Calu3 (cell line): ENCODE measurements around the gene MRPS23. TPM values are rescaled to one million over a fixed set of nuclear protein-coding genes. Genes with fewer than 3 reads are reported as not detected.

Experiments used
- BruUV-seq: library from RNA; stranded (reverse); fragments of 400-500 nt; replicated peaks from 2 replicates; lab custom pipeline; 2021; lab: Mats Ljungman, UMichigan
- CTCF ChIA-PET: fragments of 300-600 bp; sonication (Branson Sonifier 250); formaldehyde crosslinking; loops from one replicate; lab custom pipeline; 2022; ENCODE audit warnings: antibody characterized with exemption; lab: Charles Lee
- DNase-seq: peaks from one replicate; pipeline ENCODE4 v3.0.0; 2022
- H3K27ac Mint-ChIP-seq: one replicate; pipeline ENCODE4 v1.8.0; 2022; ENCODE audit warnings: mixed read lengths; ENCODE audit not compliant: unreplicated experiment
- H3K27me3 Mint-ChIP-seq: one replicate; pipeline ENCODE4 v1.8.0; 2022; ENCODE audit warnings: mixed read lengths; ENCODE audit not compliant: unreplicated experiment
- H3K36me3 Mint-ChIP-seq: one replicate; pipeline ENCODE4 v1.8.0; 2022; ENCODE audit warnings: mild to moderate bottlenecking, moderate library complexity, mixed read lengths; ENCODE audit not compliant: insufficient read depth, unreplicated experiment
- H3K4me1 Mint-ChIP-seq: one replicate; pipeline ENCODE4 v1.8.0; 2022; ENCODE audit warnings: mild to moderate bottlenecking, low read depth, mixed read lengths; ENCODE audit not compliant: unreplicated experiment
- H3K4me3 Mint-ChIP-seq: one replicate; pipeline ENCODE4 v1.8.0; 2022; ENCODE audit warnings: mild to moderate bottlenecking, low read depth, moderate library complexity, mixed read lengths; ENCODE audit not compliant: unreplicated experiment
- H3K9me3 Mint-ChIP-seq: one replicate; pipeline ENCODE4 v1.8.0; 2022; ENCODE audit warnings: low read depth, mixed read lengths; ENCODE audit not compliant: unreplicated experiment
- CTCF ChIP-seq: fragments of 200-600 bp; IDR thresholded peaks from one replicate; pipeline ENCODE4 v1.8.0; 2022; ENCODE audit warnings: antibody characterized with exemption; ENCODE audit not compliant: unreplicated experiment
- intact Hi-C: fragments of 100-400 bp; cut with micrococcal nuclease; formaldehyde crosslinking; loops from one replicate; pipeline ENCODE4 v1.10.0; 2022; ENCODE audit not compliant: unreplicated experiment
- total RNA-seq: library from RNA; stranded (reverse); gene quantifications from 2 replicates; pipeline ENCODE4 v1.2.3, GENCODE V29; 2022

MRPS23 gene
- total RNA-seq, 1 experiment from 2014 or later = 38.1 TPM

- CTCF ChIA-PET = no interaction called here
- Mint-ChIP-seq H3K27ac (no peak overlapping the region), H3K4me1 (peaks cover 20% of the 10 kb centered on the region), H3K4me3 (no peak overlapping the region), H3K9me3 (no peaks in the 10 kb centered on the region), H3K27me3 (no peaks in the 10 kb centered on the region), H3K36me3 (peaks cover 9% of the 10 kb centered on the region)
- intact Hi-C loops = no loop called here
- BruUV-seq = no TSS peak
- no peak for DNase-seq
- TF ChIP-seq CTCF = no peak
Observed at GRCh38 chr17:57871863-57872262, 22.0 kb upstream of the MRPS23 start.

- H3K27ac Mint-ChIP-seq = no peak overlapping the region
- peaks cover 13% of the 10 kb centered on the region for H3K36me3 Mint-ChIP-seq
- no peak for DNase-seq
- peaks cover 16% of the 10 kb centered on the region for H3K4me1 Mint-ChIP-seq
- H3K9me3 Mint-ChIP-seq = no peaks in the 10 kb centered on the region
- TF ChIP-seq CTCF = no peak
- no TSS peak for BruUV-seq
- intact Hi-C loops = no loop called here
- H3K4me3 Mint-ChIP-seq = no peak overlapping the region
- H3K27me3 Mint-ChIP-seq = no peaks in the 10 kb centered on the region
- CTCF ChIA-PET = no interaction called here
Observed at GRCh38 chr17:57871155-57871554, 21.3 kb upstream of the MRPS23 start.

GRCh38 chr17:57870283-57870635 is 20.4 kb upstream of the MRPS23 start:
- H3K4me3 Mint-ChIP-seq = no peak overlapping the region
- H3K27ac Mint-ChIP-seq = no peak overlapping the region
- CTCF ChIA-PET = interaction anchor here (0.7 kb wide), 1 partner anchor 120 kb away, joined by 4 read pairs; no protein-coding TSS in a partner anchor
- no peaks in the 10 kb centered on the region for H3K27me3 Mint-ChIP-seq
- no peaks in the 10 kb centered on the region for H3K9me3 Mint-ChIP-seq
- DNase-seq = no peak
- intact Hi-C loops = no loop called here
- peaks cover 10% of the 10 kb centered on the region for H3K4me1 Mint-ChIP-seq
- no TSS peak for BruUV-seq
- H3K36me3 Mint-ChIP-seq = peaks cover 13% of the 10 kb centered on the region
- TF ChIP-seq CTCF = no peak

DNA sequence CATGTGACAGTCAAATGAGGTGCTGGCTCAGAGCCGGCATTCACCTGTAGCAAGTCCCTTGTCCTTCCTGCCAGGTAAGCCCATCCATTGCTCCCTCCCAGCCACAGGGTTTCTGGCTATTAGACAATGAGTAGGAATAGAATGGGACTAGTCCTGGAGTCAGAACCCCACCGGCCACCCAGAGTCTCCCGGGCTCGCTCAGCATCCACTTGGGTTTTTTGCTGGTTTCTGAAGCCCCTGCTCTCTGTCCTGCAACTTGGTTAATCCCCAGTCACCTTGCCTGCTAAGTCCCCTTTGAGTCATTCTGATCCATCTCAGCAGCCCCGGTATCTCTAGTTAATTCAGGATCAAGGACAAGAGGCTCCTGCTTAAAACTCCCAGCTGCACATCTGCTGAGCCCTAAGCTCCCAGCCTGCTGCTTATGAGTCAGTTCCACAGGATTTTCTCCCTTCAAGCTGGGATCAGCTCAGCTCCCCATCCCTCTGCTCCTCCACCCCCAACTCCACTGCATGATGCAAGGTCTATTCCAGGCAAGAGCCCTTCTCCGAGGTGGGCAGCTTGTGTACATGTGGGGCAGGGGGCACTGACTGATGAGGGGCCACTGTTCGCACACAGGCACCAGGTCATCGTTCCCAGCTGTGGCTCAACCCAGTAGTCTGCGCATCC is 19.9 kb upstream of the MRPS23 start:
- Mint-ChIP-seq H3K4me1 (peaks cover 10% of the 10 kb centered on the region), H3K27ac (no peak overlapping the region), H3K4me3 (no peak overlapping the region), H3K36me3 (peaks cover 13% of the 10 kb centered on the region), H3K27me3 (no peaks in the 10 kb centered on the region), H3K9me3 (no peaks in the 10 kb centered on the region)
- CTCF ChIA-PET = interaction anchor here (0.7 to 1.6 kb wide), 2 partner anchors 120 to 130 kb away, joined by 3 to 4 read pairs; no protein-coding TSS in a partner anchor
- no peak for TF ChIP-seq CTCF
- intact Hi-C loops = no loop called here
- no peak for DNase-seq
- no TSS peak for BruUV-seq
